Activated gamma-delta T cell treated with Interleukin-2 at 50 U/mL for 16 hours (primary cell): ENCODE results near the gene ASB15.

ENCODE experiments used
- DNase-seq: peaks from one replicate; pipeline ENCODE4 v3.0.0-alpha.2; 2020

ASB15 gene

DNA sequence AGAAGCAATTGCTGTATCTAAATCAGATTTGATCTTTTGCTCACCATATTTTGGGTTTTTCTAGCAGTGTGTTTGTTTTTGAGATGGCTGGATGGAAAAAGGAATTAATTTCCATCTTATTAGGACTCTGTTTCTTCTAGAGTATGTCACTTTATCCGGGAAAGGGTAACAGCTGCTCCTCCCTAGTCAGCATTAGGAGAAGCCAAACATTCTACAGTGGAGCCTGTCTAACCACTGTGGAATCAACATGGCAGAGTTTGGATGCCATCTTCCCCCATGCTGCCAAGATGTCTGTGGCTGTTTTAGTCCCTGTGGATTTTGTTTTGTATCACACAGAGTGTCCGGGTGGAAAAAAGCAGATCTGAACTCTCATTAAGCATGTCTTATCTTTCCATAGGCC lies 38.0 kb downstream of the ASB15 start:
- no peak for DNase-seq

DNA sequence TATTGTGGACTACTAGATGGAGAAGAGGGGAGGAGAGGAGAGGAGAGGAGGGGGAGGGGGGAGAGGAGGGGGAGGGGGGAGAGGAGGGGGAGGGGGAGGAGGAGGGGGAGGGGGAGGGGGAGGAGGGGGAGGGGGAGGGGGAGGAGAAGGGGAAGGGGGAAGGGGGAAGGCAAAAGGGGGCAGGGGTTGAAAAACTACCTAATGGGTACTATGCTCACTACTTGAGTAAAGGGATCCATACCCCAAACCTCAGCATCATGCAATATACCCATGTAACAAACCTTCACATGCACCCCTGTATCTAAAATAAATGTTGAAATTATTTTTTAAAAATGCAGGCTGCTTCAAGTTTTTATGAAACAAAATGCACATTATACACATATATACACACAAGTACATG lies 39.0 kb downstream of the ASB15 start:
- DNase-seq = no peak

DNA sequence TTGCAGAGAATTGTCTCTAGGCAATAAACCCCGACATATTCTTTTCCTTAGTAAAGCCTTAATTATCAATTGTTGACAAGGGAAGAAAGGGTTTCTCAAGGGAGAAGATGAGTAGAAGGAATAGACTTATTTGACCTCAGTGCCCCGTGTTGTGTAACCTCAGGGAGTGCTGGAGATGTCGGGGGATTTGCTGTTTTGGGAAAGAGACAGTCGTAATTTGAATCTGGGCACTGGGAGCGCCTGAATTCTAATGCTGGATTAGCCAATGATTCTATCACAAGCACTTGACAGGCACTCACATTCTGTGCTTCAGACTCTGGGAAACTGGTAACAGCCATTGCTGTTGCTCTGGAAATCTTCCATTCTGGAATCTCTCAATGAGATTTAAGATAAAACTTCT lies 40.3 kb downstream of the ASB15 start:
- DNase-seq = no peak

DNA sequence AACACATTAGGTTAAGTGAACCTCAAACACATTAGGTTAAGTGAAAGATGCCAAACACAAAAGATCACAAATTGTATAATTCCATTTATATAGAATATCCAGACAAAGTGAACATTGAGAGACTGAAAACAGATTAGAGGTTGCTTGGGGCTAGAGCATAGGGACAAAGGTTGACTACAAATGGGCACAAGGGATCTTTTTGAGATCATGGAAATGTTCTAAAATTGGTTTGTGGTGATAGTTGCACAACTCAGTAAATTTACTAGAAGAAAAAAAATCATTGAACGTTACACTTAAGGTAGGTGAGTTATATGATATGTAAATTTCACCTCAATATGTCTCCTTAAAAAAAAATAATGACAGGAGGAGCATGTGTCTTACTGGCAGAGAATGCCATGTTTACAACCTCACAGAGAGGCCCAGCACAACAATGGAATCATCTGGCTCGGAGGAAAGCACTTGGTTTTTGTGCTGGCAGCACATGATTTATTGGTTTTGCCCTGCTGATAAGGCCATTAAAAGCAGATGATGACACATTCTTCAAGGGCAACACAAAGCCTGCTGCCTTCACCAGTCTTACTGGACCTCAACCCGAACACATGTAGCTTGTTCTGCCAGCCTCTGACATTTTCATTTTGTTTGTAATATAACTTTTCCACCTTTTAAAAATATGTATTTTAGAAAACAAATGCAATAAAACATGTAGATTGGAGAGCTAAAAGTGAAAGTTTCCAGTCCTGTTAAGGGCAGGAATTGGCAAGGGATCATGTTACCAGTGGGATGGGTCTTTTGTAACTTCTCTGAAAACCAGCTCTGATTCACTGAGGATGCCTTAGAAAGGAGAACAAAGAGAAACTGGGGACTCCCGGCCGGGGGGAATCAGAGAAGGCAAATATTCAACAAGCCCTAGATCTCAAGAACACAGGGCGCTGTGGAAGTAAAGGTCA lies 42.1 kb downstream of the ASB15 start:
- no peak for DNase-seq

DNA sequence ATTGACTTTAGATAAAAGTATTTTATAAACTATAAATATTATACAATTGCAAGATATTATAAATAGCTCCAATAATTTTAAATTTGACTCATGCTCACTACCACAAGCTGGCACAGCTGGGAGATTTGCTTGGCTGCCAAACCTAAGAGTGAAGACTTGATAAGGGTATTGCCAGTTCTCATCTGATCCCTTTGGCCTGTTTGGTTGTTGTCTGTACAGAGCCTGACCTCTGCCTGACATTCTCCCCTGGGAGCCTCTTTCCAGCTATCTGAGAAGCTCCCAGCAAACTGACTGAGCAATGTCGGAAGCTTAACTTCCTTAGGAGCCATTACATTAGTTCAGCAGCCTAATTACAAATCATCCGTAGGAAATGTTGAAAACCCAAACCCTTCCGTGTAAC lies 43.9 kb downstream of the ASB15 start:
- DNase-seq = no peak

DNA sequence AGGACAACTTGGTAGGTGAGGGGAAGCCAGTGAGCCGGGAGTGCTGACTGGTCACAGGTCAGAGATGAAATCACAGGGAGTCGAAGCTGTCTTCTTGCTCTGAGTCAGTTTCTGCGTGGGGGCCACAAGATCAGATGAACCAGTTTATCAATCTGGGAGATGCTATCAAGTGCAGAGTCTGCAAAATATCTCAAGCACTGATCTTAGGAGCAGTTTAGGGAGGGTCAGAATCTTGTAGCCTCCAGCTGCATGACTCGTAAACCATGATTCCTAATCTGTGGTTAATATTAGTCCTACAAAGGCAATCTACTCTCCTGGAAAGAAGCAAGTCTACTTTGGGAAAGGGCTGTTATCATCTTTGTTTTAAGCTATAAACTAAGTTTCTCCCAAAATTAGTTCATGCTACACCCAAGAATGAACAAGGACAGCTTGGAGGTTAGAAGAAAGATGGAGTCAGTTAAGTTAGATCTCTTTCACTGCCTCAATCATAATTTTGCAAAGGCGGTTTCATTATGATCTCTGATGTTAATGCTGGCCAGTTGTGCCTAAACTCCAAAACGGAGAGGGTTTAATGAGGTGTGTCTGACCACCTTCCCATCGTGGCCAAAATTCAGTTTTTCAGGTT lies 45.6 kb downstream of the ASB15 start:
- DNase-seq = no peak

DNA sequence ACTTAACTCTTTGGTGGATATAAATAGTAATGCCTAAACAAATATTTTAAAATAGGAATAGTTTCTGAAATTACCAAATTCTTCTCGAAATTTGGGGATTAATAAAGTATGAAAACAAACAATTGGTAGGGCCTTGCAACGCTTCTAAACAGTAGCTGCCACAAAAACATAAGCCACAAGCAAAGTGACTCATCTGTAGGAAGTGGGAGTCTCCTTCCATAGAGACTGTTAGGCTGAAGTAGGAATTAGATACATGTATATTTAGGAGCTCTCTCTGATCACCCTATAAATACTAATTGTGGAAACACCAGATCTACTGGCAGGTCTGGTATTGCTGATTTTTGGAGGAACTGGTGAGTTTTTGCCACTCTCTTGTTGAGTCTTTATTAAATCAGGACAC lies 48.3 kb downstream of the ASB15 start:
- DNase-seq = no peak

DNA sequence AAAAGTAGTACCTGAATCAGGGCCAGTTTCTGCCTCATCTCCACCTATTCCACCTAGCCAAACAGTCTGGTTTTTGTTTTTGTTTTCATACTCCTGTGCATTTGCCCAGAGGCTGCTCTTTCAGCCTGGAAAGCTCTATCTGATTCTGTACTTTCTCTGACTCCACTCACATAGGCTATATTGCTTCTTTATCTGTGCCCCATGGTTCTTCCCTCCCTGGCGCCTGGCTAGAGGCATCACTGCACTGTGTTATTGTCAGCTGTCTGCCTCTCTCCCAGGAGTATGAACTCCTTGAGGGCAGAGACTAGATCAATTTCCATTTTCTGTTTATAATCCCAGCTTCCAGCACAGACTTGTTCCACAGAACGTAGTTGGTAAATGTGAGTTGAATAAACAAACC lies 49.0 kb downstream of the ASB15 start:
- no peak for DNase-seq

DNA sequence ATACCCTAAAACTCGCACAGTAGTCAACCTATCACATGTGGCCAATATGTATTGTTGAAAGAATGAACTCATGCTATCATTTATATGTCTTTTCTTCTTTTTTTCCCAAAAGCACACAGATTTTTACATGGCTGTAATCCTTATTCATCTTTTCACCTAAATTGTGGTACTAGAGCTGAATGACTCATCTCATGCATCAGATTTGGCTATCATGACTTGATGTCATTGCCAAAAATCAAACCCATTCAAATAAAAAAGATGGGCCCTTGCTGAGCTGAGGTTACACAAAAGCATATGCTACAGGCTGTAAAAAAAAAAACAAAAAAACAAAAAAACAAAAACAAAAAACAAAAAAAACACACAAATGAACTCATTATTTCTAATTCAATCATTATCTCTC lies 50.8 kb downstream of the ASB15 start:
- no peak for DNase-seq

DNA sequence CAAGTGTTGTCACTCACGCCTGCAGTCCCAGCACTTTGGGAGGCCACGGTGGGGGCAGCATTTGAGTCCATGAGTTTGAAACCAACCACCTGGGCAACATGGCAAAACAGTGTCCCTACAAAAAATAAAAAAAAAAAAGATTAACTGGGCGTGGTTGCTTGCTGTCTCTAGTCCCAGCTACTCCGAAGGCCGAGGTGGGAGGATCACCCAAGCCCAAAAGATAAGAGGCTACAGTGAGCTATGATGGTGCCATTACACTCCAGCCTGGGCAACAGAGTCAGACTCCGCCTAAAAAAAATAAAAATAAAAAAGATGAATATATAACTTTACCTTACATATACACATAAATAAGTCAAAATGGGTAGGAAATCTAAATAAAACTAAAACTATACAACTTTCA lies 51.5 kb downstream of the ASB15 start:
- DNase-seq = no peak

DNA sequence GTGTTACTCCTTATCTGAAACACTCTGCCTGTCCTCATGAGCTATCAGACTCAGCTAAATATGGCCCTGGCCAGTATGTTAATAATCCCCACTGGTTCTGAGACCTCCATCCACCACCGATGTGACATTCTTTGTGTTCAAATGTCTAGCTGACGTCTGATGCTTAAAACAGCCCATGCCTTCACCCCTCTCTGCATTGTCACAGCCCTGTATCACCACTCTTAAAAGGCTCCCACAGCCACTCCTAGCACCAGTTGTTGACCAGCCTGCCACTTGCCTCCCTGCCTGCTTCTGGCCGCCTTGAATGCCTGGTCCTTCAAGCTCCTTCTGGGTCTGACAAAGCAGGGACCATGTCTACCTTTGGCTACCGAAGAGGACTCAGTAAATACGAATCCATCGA lies 54.0 kb downstream of the ASB15 start, which contains the start of gene LMOD2:
Gene LMOD2, plus strand, starts transcription at position 253 of the 400 bp plus-strand sequence. Its CDS starts 98 bp downstream, at position 351.
- DNase-seq = no peak

DNA sequence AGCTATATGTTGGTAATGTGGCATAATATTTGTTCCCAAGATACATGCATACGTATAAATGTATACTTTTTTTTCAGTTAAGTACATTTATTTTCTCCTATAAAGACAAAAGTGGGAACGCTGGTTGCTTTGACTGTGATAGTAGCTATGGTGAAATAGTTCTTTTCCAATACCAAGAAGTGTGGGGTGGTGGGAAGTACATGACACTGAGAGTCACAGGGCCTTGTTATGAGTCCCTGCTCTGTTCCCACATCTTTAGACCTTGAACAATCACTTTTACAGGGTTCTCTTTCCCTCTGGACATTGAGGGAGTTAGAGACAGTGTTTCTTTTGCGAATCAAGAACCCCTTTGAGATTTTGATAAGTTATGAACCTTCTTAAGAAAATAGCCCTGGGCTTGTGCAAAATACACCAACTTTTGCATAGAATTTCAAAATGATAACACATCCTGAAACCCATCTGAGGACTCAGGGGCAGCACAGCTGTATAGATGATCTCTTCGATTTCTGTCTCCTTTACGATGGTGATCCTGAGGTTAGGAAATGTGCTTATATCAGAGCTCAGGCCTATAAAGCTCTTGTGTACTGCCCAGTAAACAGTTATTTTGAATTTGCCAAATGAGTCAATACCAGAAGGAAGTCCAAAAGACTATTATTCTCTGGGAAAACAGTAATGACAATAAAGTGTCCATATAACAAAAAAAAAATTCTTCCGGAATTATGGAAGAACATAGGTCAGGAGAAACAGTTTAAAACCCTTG lies 55.1 kb downstream of the ASB15 start:
- DNase-seq = no peak

DNA sequence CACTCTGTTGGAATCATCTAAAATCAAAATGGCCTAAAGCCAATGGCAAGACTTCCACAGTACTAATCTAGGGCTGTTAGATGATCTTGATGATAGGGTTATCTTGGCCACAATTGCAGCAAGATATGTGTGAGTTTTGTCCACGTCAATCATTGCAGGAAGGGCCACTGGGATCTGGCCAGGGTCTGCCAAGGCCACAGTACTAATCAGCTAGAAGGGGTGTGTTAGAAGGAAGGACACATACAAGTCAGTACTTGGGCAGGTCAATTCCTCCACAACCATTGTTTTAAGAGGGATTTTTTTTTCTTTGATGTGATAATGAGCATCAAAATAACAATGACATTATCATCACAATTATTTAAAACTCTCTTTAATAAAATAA lies 55.7 kb downstream of the ASB15 start:
- DNase-seq = no peak

DNA sequence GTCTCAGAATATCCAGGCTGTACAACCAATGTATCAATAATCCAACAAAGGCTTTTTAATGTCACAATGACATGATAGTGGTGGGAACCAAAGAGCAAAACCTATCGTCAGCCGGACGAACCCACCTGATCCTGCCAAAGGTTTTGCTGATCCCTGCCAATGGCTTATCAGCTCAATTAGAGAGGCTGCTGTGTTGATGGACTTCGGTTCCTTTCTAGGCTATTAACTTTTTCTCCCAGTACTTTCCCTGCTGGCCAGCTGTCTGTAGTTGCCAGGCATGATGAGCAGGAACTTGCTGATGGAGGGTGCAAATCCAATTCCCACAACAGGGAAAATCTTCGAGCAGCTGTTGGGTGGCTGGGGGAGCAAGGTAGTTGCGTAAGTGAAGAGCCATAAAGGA lies 56.4 kb downstream of the ASB15 start:
- no peak for DNase-seq

DNA sequence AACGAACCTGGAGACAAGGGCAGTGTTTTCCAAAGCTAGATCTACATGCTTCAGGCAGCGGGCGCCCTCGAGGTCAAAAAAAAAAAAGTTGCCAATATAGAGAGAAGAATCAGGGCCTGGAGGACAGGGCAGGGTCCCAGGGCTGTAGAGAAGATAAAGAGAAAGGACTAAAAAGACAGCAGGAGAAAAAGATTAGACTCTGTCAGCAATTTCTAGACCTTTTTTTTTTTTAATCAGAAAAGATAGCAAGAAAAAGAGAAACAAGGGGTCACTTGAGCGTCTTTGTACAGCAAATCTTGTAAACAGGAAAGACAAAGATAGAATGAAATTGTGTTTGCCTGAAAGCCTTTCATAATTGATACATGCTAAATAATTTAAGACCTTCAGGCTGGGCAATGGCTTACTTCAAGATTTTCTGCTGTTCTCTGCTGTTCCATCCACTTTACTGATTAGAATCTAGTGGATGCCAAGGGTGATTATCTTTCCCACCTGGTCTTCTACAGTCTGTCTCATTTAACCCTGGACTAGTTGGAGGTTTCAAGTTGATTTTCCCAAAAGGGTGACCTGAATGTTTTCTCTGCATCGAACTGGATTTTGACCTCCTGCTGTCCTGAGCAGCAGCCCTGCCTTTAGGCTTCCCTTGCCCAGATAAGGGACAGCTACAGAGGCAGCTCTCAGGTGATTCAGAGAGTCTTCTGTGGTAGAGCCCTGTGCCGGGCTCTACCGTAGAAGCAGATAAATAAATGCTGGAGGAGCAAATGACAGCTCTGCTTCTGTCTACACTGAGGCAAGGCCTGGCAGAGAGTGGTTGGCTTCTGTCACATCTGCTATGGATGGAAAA lies 59.1 kb downstream of the ASB15 start:
- no peak for DNase-seq

DNA sequence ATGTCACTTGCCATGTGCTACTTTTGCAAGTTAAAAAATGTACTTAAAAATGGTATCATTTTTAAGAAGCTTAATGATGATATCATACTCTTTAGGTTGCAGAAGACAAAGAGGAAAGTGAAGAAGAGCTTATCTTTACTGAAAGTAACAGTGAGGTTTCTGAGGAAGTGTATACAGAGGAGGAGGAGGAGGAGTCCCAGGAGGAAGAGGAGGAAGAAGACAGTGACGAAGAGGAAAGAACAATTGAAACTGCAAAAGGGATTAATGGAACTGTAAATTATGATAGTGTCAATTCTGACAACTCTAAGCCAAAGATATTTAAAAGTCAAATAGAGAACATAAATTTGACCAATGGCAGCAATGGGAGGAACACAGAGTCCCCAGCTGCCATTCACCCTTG lies 60.1 kb downstream of the ASB15 start:
- no peak for DNase-seq

DNA sequence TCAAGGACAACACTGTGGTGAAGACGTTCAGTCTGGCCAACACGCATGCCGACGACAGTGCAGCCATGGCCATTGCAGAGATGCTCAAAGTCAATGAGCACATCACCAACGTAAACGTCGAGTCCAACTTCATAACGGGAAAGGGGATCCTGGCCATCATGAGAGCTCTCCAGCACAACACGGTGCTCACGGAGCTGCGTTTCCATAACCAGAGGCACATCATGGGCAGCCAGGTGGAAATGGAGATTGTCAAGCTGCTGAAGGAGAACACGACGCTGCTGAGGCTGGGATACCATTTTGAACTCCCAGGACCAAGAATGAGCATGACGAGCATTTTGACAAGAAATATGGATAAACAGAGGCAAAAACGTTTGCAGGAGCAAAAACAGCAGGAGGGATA lies 60.7 kb downstream of the ASB15 start:
- DNase-seq = no peak

DNA sequence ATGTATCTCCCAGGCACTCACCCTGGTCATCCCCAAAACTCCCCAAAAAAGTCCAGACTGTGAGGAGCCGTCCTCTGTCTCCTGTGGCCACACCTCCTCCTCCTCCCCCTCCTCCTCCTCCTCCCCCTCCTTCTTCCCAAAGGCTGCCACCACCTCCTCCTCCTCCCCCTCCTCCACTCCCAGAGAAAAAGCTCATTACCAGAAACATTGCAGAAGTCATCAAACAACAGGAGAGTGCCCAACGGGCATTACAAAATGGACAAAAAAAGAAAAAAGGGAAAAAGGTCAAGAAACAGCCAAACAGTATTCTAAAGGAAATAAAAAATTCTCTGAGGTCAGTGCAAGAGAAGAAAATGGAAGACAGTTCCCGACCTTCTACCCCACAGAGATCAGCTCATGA lies 61.1 kb downstream of the ASB15 start:
- no peak for DNase-seq

DNA sequence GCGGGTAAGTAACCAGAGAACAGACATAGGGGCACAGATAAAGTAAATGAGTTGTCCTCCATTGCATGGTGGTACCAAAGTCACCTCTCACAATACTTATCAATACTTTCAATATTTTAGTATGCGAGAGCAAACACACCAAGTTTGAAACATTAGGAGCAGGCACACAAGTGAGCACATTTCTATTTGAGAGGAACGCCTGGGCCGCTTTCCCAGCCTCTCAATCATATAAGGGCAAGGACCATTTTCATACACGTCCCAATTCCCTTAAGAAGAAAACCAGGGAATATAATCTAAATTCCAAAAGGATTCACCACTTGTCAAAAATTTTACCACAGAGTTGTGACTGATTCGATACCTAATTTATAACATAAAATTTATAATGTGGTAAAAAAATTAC lies 61.6 kb downstream of the ASB15 start:
- DNase-seq = no peak

DNA sequence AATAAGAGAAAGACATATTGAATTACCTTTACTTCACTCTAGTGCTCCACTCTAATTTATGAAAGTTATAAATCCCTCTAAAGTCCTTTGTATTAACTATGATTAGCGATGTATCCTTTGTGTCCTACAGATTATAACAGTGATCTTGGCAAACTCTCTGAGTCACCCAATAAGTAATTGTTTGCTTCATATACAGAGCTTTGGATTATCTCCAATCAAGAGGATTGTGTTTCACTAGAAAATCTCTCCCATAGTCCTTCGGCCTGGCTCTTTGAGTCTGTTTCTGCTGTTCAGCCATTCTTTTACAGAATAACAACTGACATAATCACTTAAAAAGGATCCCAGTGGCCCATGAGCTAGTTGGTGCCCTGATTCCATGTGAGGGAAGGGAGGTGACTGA lies 63.5 kb downstream of the ASB15 start:
- DNase-seq = no peak

DNA sequence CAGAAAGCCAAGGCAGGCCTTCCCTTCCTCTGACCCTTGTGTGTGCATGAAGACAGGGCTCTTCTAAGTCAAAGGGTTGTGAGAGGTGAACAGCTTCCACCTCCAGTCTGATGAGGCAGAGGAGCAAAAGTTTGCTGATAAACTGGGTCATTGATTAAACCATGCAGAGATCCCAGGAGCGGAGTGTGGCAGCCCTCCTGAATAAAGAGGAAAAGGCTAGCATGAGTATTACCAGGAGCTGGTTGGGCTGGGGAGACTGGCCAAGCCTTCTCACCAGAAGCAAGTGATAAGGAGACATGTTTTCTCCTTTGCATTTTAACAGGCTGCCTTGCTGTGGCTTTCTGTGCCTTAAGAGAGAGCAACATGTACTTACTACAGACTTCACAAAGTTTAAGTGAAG lies 64.3 kb downstream of the ASB15 start:
- DNase-seq = no peak

DNA sequence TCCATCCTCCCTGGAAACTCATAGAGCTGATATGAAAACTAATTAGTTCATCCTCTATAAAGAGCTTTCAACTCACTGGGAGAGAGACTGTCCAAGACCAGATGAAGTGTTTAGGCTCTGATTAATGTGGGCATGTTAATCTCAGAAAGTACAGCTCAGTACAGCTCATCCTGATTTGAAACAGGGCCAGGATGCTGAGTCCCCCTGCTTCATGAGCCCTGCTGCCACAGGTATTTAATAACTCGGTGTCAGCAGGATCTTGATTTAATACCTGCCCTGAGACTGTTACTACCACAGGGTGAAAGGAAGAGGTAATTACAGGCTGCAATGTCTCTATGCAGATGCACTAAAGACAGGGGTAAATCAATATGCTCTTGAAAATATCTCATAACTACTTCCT lies 64.9 kb downstream of the ASB15 start:
- no peak for DNase-seq

DNA sequence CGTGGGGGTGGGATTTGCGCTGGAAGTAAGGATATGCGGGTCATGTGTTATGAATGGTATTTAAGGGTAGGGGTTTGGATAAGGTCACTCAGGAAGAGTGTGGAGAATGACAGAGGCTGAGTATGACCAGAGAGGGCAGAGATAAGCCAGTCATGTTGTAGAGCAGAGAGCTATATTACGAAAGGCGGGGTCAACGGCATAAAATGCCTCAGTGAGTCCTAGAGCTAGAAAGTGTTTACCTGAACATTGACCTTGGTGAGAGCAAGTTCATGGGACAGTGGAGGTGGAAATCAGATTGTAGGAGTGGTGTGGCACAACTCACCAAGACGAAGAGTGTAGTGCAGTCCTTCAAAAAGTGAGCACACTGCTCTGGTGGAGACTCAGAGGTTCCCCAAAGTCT lies 67.9 kb downstream of the ASB15 start:
- no peak for DNase-seq
